Adipocyte (in vitro differentiated cells): ENCODE results near the gene ALG14.
"Not testable (repeated sequence)": the region's sequence is repeated elsewhere in the genome, so short reads cannot be mapped to it uniquely, and the experiment has no call there.

Experiments
- DNase-seq: peaks from one replicate; pipeline ENCODE4 v3.0.0-alpha.2; 2015; ENCODE audit warnings: low read depth
- H3K27me3 ChIP-seq: replicated peaks from 2 replicates; pipeline ENCODE4 v1.7.0; 2013; ENCODE audit warnings: mild to moderate bottlenecking, low read length, moderate library complexity; ENCODE audit not compliant: control insufficient read depth, insufficient read depth
- H3K36me3 ChIP-seq: 2 replicates; pipeline ENCODE4 v1.7.0; 2013; ENCODE audit warnings: low read length, mild to moderate bottlenecking, moderate library complexity; ENCODE audit not compliant: control insufficient read depth, insufficient read depth, severe bottlenecking
- H3K4me1 ChIP-seq: 2 replicates; pipeline ENCODE4 v1.7.0; 2013; ENCODE audit warnings: mild to moderate bottlenecking, low read length, moderate library complexity; ENCODE audit not compliant: control insufficient read depth, insufficient read depth
- H3K4me3 ChIP-seq: 2 replicates; pipeline ENCODE4 v1.7.0; 2013; ENCODE audit warnings: mild to moderate bottlenecking, low read length, moderate library complexity
- H3K9ac ChIP-seq: 2 replicates; pipeline ENCODE4 v1.7.0; 2013; ENCODE audit warnings: mild to moderate bottlenecking, low read length, moderate library complexity
- H3K9me3 ChIP-seq: 2 replicates; pipeline ENCODE4 v1.7.0; 2013; ENCODE audit warnings: mild to moderate bottlenecking, low read length, moderate library complexity; ENCODE audit not compliant: control insufficient read depth

Gene ALG14

DNA sequence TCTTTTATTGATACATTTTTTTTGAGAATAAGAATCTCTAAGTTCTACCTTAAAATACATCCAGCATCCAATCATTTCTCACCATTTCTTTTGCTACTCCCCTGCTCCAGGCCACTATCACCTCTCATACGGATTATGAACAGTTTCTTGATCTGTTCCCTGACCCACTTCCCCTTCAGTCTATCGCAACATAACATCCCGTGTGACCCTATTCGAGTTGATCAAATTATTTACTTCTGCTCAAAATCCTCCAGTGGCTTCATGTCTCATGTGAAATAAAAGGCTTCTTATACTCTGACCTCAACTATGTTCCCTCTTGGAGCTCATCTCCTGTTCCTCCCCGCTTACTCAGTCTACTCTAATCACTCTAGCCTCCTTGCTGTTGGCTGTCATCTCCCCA, 5.2 kb downstream of the ALG14 start:
- H3K4me1 ChIP-seq, result peaks cover 18% of the 10 kb centered on the region
- H3K9me3 ChIP-seq, result no peaks in the 10 kb centered on the region
- peaks cover 20% of the 10 kb centered on the region for H3K36me3 ChIP-seq
- no peak overlapping the region for H3K4me3 ChIP-seq
- H3K9ac ChIP-seq, result no peak overlapping the region
- no peaks in the 10 kb centered on the region for H3K27me3 ChIP-seq
- no peak for DNase-seq

DNA sequence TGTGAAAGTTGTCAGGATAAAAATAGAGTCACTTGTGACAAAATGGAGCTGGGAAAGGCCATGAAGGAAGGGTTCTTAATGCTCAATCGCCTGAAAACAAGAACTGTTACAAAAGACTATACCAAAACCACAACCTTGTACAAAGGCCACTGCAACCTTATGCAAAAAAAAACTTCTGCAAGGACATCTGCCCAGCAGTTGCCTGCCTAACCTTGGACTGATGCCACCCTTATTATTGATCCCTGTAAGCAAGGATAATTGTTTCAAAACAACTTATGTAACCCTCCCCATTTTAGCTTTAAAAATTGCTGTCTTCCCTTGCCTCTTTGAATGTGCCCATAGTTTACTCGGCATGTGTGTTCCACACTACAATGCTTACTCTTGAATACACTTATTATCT, 5.7 kb downstream of the ALG14 start:
- Histone ChIP-seq H3K27me3 (no peaks in the 10 kb centered on the region), H3K4me1 (peaks cover 18% of the 10 kb centered on the region), H3K9me3 (no peaks in the 10 kb centered on the region), H3K36me3 (peaks cover 25% of the 10 kb centered on the region), H3K9ac (no peak overlapping the region), H3K4me3 (no peak overlapping the region)
- no peak for DNase-seq

DNA sequence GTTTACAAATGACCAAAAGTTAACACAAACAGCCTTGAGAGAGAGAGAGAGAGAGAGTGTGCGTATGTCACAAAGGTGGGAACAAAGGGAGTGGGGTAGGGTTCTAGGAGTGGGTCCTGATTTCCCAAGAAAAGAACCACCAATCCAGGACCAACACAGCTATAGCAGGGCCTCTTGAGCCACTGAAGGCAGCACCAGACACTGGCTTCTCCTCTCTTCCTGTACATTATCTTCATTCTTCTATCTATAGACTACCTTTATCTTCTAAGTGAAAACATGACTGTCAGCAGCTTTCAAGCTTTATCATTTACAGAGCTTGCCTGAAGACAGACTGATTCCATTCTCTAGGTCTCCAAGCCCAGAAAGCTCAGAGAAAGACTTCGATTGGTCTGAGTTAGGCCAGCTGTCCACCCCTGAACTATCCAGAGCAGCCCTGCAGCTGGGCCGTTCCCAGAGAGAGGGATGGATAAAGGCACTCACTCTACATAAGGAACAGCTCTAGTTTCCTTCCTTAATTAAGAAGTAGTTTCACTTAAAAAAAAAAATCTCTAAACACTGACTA, 11.2 kb downstream of the ALG14 start:
- Histone ChIP-seq H3K27me3 (no peaks in the 10 kb centered on the region), H3K4me3 (no peak overlapping the region), H3K9ac (no peak overlapping the region), H3K9me3 (no peaks in the 10 kb centered on the region), H3K4me1 (peaks cover 3% of the 10 kb centered on the region), H3K36me3 (peaks cover 28% of the 10 kb centered on the region)
- no peak for DNase-seq

DNA sequence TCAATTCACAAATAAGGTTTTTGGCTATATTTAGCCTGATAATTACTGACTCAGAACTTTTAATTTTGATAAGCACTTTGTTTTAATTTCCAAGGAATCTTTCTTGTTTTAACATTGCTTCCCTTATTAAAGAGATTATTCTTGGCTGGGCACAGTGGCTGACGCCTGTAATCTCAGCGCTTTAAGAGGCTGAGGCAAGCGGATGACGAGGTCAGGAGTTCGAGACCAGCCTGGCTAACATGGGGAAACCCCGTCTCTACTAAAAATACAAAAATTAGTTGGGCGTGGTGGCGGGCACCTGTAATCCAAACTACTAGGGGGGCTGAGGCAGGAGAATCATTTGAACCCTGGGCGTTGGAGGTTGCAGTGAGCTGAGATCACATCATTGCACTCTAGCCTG, 13.8 kb downstream of the ALG14 start:
- no peak for DNase-seq
- Histone ChIP-seq H3K9ac (no peak overlapping the region), H3K9me3 (no peaks in the 10 kb centered on the region), H3K27me3 (no peaks in the 10 kb centered on the region), H3K4me1 (no peaks in the 10 kb centered on the region), H3K36me3 (peaks cover 20% of the 10 kb centered on the region), H3K4me3 (no peak overlapping the region)

DNA sequence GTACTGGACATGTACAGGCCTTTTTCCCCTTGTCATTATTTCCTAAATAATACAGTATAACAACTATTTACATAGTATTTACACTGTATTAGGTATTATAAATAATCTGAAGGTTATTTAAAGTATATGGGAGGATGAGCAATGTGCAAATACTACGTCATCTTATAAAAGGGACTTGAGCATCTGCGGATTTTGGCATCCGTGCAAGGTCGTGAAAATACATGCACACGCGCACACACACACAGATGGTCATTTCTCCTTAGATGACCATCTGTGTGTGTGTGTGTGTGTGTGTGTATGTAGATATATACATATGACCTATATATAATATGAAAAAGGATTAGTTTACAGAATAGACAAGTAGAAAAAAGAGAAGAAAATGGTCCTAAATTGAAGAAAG, 15.4 kb downstream of the ALG14 start:
- H3K4me3 ChIP-seq, result no peak overlapping the region
- peaks cover 6% of the 10 kb centered on the region for H3K36me3 ChIP-seq
- no peak overlapping the region for H3K9ac ChIP-seq
- no peaks in the 10 kb centered on the region for H3K27me3 ChIP-seq
- H3K9me3 ChIP-seq, result no peaks in the 10 kb centered on the region
- DNase-seq, result no peak
- H3K4me1 ChIP-seq, result no peaks in the 10 kb centered on the region

DNA sequence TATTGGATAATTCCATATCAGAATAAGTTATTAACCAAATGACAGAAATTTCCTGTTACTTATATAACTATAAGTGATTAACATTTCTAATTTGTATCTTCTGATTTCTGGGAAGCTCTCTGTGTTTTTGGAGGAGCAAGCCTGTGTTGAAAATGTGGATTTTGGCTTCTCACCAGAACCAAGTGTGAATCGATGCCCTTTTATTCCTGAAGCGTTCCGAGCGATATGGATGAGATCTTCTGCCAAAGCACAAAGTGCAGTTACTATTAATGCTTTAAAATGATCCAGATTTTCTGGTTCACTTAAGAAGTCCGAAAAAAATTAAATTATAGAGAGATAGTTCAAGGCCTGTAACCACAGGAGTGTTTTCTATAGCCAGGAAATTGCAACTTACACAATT, 22.8 kb downstream of the ALG14 start:
- H3K36me3 ChIP-seq, result no peaks in the 10 kb centered on the region
- H3K9me3 ChIP-seq, result no peaks in the 10 kb centered on the region
- DNase-seq, result no peak
- no peak overlapping the region for H3K9ac ChIP-seq
- H3K4me1 ChIP-seq, result peaks cover 9% of the 10 kb centered on the region
- no peaks in the 10 kb centered on the region for H3K27me3 ChIP-seq
- H3K4me3 ChIP-seq, result no peak overlapping the region

DNA sequence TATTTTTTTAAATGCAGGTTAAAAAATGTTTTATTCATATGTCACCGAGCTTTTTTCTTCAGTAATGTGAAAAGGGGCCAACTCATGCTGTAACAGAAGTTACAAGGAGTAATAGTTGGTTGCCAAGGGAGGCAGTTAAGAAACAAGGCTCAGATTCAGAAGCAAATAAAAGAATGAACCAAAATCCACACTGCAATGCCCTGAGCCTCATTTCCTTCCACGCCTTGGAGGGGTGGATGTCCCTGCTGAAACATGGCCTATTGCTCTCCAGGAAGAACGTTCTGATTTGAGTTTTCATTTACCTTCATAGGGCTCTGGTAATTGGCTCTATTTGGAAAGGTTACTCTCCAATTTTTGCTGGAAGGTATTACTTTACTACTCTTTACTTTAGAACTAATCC, 24.4 kb downstream of the ALG14 start:
- Histone ChIP-seq H3K9ac (no peak overlapping the region), H3K9me3 (no peaks in the 10 kb centered on the region), H3K4me3 (no peak overlapping the region), H3K27me3 (no peaks in the 10 kb centered on the region), H3K36me3 (no peaks in the 10 kb centered on the region), H3K4me1 (peaks cover 9% of the 10 kb centered on the region)
- DNase-seq, result no peak

DNA sequence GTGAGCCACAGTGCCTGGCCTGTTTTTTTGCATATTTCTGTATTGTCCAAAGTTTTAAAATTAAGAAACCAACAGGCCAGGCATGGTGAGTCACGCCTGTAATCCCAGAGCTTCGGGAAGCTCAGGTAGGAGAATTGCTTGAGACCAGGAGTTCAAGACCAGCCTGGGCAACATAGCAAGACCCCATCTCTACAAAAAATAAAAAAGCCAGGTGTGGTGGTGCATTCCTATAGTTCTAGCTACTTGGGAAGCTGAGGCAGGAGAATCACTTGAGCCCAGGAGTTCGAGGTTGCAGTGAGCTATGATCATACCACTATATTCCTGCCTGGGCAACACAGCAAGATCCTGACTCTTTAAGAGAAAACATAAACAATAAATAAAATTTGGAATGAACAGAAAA, 25.1 kb downstream of the ALG14 start:
- H3K36me3 ChIP-seq, H3K27me3 ChIP-seq, DNase-seq, H3K9me3 ChIP-seq, H3K4me3 ChIP-seq, H3K9ac ChIP-seq: not testable (repeated sequence)
- peaks cover 16% of the 10 kb centered on the region for H3K4me1 ChIP-seq

DNA sequence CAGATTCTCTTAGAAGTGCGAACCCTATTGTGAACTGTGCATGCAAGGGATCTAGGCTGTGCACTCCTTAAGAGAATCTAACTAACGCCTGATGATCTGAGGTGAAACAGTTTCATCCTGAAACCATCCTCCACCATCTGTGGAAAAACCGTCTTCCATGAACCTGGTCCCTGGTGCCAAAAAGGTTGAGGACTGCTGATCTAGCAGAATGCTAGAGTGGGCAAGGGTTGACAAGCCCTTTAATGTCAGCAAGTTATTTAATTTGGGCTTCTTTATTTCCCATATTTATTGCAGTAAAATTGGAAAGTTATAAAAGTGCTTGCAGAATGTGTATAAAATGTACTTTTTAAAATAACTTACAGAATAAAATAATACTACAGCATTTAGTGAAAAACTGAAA, 26.4 kb downstream of the ALG14 start:
- Histone ChIP-seq H3K4me1 (peaks cover 27% of the 10 kb centered on the region), H3K36me3 (no peaks in the 10 kb centered on the region), H3K27me3 (no peaks in the 10 kb centered on the region)

DNA sequence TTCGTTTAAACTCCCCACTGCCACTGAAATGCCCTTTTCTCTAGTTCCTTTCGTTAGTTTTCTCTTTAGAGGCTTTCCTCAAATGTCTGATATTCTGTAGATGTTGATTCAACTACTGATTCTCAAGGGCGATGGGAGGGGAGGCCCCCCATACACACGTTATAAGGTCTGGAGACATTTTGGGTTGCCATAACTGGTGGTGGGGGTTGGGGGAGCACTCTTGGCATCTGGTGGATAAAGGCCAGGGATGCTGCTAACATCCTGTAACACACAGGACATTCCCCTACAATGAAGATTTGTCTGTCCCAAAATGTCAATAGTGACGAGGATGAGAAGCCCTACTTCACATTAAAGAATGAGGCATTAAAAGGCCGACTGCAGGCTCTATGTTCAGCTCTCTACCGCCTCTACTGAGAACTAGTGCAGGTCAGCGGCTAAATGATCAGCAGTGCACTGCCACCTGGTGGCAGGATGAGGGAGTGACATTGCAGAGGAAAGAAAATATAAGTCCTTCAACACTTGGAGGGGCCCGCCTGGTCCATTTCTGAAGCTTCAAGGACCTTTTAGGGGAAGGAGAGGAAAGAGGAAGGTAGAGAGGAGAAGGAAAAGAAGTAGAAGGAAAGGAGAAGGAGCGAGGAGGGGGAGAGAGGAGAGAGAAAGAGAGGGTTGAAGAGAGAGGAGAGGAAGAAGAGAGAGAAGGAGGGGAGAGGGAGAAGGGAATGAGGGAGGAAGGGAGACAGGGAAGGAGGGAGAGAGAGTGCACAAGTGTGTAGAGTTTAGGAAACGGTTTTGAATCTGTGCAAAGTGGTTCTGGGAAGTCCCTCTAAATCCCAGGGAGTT, 29.4 kb downstream of the ALG14 start:
- H3K4me1 ChIP-seq, result peaks cover 28% of the 10 kb centered on the region
- no peaks in the 10 kb centered on the region for H3K9me3 ChIP-seq
- H3K36me3 ChIP-seq, result no peaks in the 10 kb centered on the region
- peak overlapping the region; percentile 77 for H3K9ac ChIP-seq
- H3K4me3 ChIP-seq, result peak overlapping the region; percentile 75
- DNase-seq, result peak; percentile 94
- H3K27me3 ChIP-seq, result no peaks in the 10 kb centered on the region

More for the DNA sequence above, 26.4 kb downstream of the ALG14 start:
- Histone ChIP-seq H3K4me3 (no peak overlapping the region), H3K9me3 (no peaks in the 10 kb centered on the region), H3K9ac (no peak overlapping the region)
- DNase-seq, result no peak

DNA sequence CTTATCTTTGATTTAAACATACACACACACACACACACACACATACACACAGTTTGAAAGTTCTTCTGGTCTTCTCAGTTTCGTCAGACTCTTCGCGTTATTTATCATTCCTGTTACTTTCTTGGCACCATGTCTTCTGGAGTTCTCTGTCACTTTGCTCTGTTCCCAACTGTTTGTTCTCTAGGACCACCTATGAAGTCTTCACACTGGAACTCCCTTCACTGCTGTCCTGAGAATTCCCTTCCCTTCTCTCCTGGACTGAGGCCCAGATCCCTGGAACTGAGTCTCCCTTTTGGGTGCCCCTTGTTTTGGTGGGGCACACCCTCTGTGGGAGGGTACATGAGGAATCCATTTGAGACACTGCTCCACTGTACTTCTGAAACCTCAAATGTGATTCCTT, 30.5 kb downstream of the ALG14 start:
- peak; percentile 73 for DNase-seq
- H3K9me3 ChIP-seq, result no peaks in the 10 kb centered on the region
- peak overlapping the region; percentile 77 for H3K9ac ChIP-seq
- H3K4me1 ChIP-seq, result peaks cover 22% of the 10 kb centered on the region
- H3K4me3 ChIP-seq, result peak overlapping the region; percentile 75
- no peaks in the 10 kb centered on the region for H3K36me3 ChIP-seq
- H3K27me3 ChIP-seq, result no peaks in the 10 kb centered on the region
